HepG2 (cell line): Measurements from ENCODE around the gene HTRA2. TPM values are rescaled to one million over a fixed set of nuclear protein-coding genes. Genes with fewer than 3 reads are reported as not detected.

Source experiments
- EED ChIP-seq: sonication (generic); formaldehyde crosslinking; IDR thresholded peaks from 2 replicates; pipeline ENCODE4 v1.5.0; 2020; ENCODE audit warnings: mild to moderate bottlenecking, missing genetic modification reagents
- HMG20A ChIP-seq: IDR thresholded peaks from 2 replicates; pipeline ENCODE4 v1.6.1; 2016; ENCODE audit warnings: borderline replicate concordance
- KMT2A ChIP-seq: sonication (generic); formaldehyde crosslinking; IDR thresholded peaks from 2 replicates; pipeline ENCODE4 v1.4.0; 2020; ENCODE audit warnings: missing genetic modification reagents
- NFKB2 ChIP-seq: sonication (generic); formaldehyde crosslinking; IDR thresholded peaks from 2 replicates; pipeline ENCODE4 v1.4.0; 2020; ENCODE audit warnings: missing genetic modification reagents, borderline replicate concordance
- POLR2A ChIP-seq, 2 experiments: IDR thresholded peaks; 2 replicates each; pipeline ENCODE4 v1.6.1; 2011; ENCODE audit warnings: low read depth in 2 of 2, low read length in 2 of 2, mild to moderate bottlenecking in 1 of 2, moderate library complexity in 1 of 2; ENCODE audit not compliant: insufficient read depth in 1 of 2
- RBM22 ChIP-seq: fragments of 200-400 bp; formaldehyde crosslinking; optimal IDR thresholded peaks from 2 replicates; pipeline ENCODE3; 2017; ENCODE audit warnings: mild to moderate bottlenecking, low read length, moderate library complexity
- SNAPC2 ChIP-seq: sonication (generic); formaldehyde crosslinking; IDR thresholded peaks from 2 replicates; pipeline ENCODE4 v1.8.1; 2022; ENCODE audit warnings: mild to moderate bottlenecking, missing genetic modification reagents
- TBP ChIP-seq: sonication (generic); formaldehyde crosslinking; IDR thresholded peaks from 2 replicates; pipeline ENCODE4 v1.5.0; 2020; ENCODE audit warnings: missing genetic modification reagents
- XRCC5 ChIP-seq: fragments of 200-400 bp; formaldehyde crosslinking; optimal IDR thresholded peaks from 2 replicates; pipeline ENCODE3; 2017; ENCODE audit warnings: mild to moderate bottlenecking, low read length
- YEATS2 ChIP-seq: sonication (generic); formaldehyde crosslinking; IDR thresholded peaks from 2 replicates; pipeline ENCODE4 v1.4.0; 2020; ENCODE audit warnings: missing genetic modification reagents, borderline replicate concordance
- ZC3H13 ChIP-seq: sonication (generic); formaldehyde crosslinking; IDR thresholded peaks from 2 replicates; pipeline ENCODE4 v1.8.1; 2023; ENCODE audit warnings: mild to moderate bottlenecking, missing genetic modification reagents, moderate library complexity
- ZNF256 ChIP-seq: sonication (generic); formaldehyde crosslinking; conservative IDR thresholded peaks from 2 replicates; pipeline ENCODE4 v1.4.0; 2020; ENCODE audit warnings: missing genetic modification reagents
- ZNF264 ChIP-seq: sonication (generic); formaldehyde crosslinking; IDR thresholded peaks from 2 replicates; pipeline ENCODE4 v1.4.0; 2020; ENCODE audit warnings: missing genetic modification reagents
- ZNF563 ChIP-seq: sonication (generic); formaldehyde crosslinking; IDR thresholded peaks from 2 replicates; pipeline ENCODE4 v1.8.0; 2022; ENCODE audit warnings: mild to moderate bottlenecking, moderate library complexity, missing genetic modification reagents
- polyA plus RNA-seq, 8 experiments: library from polyadenylated mRNA; depleted of rRNA in 3 of 8; stranded (reverse) in 7 of 8; unstranded in 1 of 8; fragments of >200 nt; fragmentation: Illumina TruSeq in 4 of 8; extraction: Trizol in 4 of 8; gene quantifications; 2 replicates each; pipeline versions ENCODE4 v1.2.1 to v1.2.3, GENCODE V29; 2011 to 2016; ENCODE audit warnings: low read depth in 4 of 8, missing spikeins in 1 of 8, mixed read lengths in 1 of 8; ENCODE audit not compliant: insufficient read depth in 1 of 8
- total RNA-seq, 5 experiments: library from RNA; depleted of rRNA; stranded (reverse); fragments of >200 nt; fragmentation: Illumina TruSeq; extraction: Trizol; gene quantifications; 2 replicates each; pipeline ENCODE4 v1.2.3, GENCODE V29; 2016; ENCODE audit warnings: low read depth in 1 of 5
- TF ChIP-seq, protein P1 (sequence below): sonication (generic); formaldehyde crosslinking; IDR thresholded peaks from 2 replicates; pipeline ENCODE4 v1.5.0; 2020; ENCODE audit warnings: mild to moderate bottlenecking, missing genetic modification reagents, borderline replicate concordance
- TF ChIP-seq, protein P2 (sequence below): sonication (generic); formaldehyde crosslinking; IDR thresholded peaks from 2 replicates; pipeline ENCODE4 v1.4.0; 2020; ENCODE audit warnings: missing genetic modification reagents, borderline replicate concordance
- TF ChIP-seq, protein P3 (sequence below): sonication (generic); formaldehyde crosslinking; IDR thresholded peaks from 2 replicates; pipeline ENCODE4 v1.4.0; 2020; ENCODE audit warnings: mild to moderate bottlenecking, low read depth, missing genetic modification reagents
- TF ChIP-seq, protein P4 (sequence below): sonication (generic); formaldehyde crosslinking; IDR thresholded peaks from 2 replicates; pipeline ENCODE4 v1.8.0; 2022; ENCODE audit warnings: mild to moderate bottlenecking, missing genetic modification reagents
- TF ChIP-seq, protein P5 (sequence below): sonication (generic); formaldehyde crosslinking; IDR thresholded peaks from 2 replicates; pipeline ENCODE4 v1.4.0; 2020; ENCODE audit warnings: missing genetic modification reagents
- TF ChIP-seq, protein P6 (sequence below): sonication (generic); formaldehyde crosslinking; IDR thresholded peaks from 2 replicates; pipeline ENCODE4 v1.4.0; 2020; ENCODE audit warnings: mild to moderate bottlenecking, missing genetic modification reagents

Gene HTRA2
- total and polyA plus RNA-seq, 2 of the 13 experiments (the other 11 are each of a cell fraction or from before 2014, with no cell fraction given): 47.7 to 50.3 TPM

DNA sequence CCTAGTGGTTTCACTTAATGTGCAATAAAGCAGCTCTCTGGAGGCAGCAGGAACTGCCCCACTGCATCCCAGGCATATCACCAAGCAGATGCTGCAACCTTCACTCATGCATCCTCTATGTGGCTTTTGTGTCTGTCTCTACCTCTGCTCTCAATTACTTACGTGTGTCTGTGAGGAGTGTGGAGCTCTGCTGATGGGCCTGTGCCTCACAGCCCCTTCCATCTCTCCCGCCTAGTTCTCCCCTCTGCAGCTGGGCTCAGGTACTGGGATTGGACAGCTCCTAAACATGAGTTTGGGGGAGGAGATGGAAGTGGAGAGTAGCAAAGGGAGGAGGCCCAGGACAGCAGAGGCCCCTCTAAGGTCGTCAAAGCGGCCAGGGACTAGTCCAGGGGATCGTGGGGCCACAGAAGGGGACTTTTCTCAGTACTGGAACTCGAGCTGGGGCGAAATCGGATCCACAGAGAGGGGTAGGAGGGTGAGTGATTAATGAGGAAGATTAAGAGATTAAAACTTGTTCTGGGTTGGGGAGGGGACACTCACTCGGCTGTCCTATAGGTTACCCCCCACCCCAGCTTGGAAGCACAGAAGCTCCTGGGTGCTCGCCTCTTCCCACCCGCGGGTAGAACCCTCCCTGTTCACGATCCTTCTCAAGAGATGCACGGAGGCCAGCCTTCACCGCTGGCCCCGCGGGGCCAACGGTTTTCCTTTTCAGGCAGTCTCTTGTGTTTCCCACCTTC, 28.2 kb upstream of the HTRA2 start (continued):
- TF ChIP-seq, protein P1, sequence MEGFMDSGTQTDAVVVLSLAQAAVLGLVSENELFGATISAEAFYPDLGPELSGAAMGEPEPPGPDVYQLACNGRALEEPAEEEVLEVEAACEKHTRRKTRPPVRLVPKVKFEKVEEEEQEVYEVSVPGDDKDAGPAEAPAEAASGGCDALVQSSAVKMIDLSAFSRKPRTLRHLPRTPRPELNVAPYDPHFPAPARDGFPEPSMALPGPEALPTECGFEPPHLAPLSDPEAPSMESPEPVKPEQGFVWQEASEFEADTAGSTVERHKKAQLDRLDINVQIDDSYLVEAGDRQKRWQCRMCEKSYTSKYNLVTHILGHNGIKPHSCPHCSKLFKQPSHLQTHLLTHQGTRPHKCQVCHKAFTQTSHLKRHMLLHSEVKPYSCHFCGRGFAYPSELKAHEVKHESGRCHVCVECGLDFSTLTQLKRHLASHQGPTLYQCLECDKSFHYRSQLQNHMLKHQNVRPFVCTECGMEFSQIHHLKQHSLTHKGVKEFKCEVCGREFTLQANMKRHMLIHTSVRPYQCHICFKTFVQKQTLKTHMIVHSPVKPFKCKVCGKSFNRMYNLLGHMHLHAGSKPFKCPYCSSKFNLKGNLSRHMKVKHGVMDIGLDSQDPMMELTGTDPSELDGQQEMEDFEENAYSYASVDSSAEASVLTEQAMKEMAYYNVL (CRISPR knock-in tag): 0 out of 2 replicates have a peak, but pooled peaks have one; percentile 8
- TF ChIP-seq YEATS2 (CRISPR knock-in tag): no peak
- no peak for TF ChIP-seq ZNF563 (CRISPR knock-in tag)
- peak in 1 of 2 experiments; percentile 63; a peak in 2 of 4 replicates for TF ChIP-seq POLR2A (IDR thresholded peaks at IDR 0.05; ENCODE audit: insufficient read depth in 1 of 2, low read depth in 2 of 2, low read length in 2 of 2)
- TF ChIP-seq, protein P2, sequence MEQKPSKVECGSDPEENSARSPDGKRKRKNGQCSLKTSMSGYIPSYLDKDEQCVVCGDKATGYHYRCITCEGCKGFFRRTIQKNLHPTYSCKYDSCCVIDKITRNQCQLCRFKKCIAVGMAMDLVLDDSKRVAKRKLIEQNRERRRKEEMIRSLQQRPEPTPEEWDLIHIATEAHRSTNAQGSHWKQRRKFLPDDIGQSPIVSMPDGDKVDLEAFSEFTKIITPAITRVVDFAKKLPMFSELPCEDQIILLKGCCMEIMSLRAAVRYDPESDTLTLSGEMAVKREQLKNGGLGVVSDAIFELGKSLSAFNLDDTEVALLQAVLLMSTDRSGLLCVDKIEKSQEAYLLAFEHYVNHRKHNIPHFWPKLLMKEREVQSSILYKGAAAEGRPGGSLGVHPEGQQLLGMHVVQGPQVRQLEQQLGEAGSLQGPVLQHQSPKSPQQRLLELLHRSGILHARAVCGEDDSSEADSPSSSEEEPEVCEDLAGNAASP (CRISPR knock-in tag): peak; percentile 14; the same call in 1 of the 2 replicates
- TF ChIP-seq, protein P3, sequence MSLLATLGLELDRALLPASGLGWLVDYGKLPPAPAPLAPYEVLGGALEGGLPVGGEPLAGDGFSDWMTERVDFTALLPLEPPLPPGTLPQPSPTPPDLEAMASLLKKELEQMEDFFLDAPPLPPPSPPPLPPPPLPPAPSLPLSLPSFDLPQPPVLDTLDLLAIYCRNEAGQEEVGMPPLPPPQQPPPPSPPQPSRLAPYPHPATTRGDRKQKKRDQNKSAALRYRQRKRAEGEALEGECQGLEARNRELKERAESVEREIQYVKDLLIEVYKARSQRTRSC: 0 out of 2 replicates have a peak, but pooled peaks have one; percentile 13
- peak; percentile 31 for TF ChIP-seq XRCC5
- TF ChIP-seq HMG20A: no peak
- 0 out of 2 replicates have a peak, but pooled peaks have one; percentile 27 for TF ChIP-seq SNAPC2
- TF ChIP-seq KMT2A (CRISPR knock-in tag): 0 out of 2 replicates have a peak, but pooled peaks have one; percentile 37
- TF ChIP-seq, protein P4, sequence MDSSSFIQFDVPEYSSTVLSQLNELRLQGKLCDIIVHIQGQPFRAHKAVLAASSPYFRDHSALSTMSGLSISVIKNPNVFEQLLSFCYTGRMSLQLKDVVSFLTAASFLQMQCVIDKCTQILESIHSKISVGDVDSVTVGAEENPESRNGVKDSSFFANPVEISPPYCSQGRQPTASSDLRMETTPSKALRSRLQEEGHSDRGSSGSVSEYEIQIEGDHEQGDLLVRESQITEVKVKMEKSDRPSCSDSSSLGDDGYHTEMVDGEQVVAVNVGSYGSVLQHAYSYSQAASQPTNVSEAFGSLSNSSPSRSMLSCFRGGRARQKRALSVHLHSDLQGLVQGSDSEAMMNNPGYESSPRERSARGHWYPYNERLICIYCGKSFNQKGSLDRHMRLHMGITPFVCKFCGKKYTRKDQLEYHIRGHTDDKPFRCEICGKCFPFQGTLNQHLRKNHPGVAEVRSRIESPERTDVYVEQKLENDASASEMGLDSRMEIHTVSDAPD (CRISPR knock-in tag): 0 out of 2 replicates have a peak, but pooled peaks have one; percentile 6
- peak; percentile 37; the same call in 1 of the 2 replicates for TF ChIP-seq NFKB2 (CRISPR knock-in tag)
- TF ChIP-seq EED (CRISPR knock-in tag): no peak
- no peak for TF ChIP-seq ZNF264 (CRISPR knock-in tag)
- TF ChIP-seq, protein P5, sequence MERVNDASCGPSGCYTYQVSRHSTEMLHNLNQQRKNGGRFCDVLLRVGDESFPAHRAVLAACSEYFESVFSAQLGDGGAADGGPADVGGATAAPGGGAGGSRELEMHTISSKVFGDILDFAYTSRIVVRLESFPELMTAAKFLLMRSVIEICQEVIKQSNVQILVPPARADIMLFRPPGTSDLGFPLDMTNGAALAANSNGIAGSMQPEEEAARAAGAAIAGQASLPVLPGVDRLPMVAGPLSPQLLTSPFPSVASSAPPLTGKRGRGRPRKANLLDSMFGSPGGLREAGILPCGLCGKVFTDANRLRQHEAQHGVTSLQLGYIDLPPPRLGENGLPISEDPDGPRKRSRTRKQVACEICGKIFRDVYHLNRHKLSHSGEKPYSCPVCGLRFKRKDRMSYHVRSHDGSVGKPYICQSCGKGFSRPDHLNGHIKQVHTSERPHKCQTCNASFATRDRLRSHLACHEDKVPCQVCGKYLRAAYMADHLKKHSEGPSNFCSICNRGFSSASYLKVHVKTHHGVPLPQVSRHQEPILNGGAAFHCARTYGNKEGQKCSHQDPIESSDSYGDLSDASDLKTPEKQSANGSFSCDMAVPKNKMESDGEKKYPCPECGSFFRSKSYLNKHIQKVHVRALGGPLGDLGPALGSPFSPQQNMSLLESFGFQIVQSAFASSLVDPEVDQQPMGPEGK: peak; percentile 6; the same call in 1 of the 2 replicates
- TF ChIP-seq ZNF256 (CRISPR knock-in tag): no peak
- TF ChIP-seq, protein P6, sequence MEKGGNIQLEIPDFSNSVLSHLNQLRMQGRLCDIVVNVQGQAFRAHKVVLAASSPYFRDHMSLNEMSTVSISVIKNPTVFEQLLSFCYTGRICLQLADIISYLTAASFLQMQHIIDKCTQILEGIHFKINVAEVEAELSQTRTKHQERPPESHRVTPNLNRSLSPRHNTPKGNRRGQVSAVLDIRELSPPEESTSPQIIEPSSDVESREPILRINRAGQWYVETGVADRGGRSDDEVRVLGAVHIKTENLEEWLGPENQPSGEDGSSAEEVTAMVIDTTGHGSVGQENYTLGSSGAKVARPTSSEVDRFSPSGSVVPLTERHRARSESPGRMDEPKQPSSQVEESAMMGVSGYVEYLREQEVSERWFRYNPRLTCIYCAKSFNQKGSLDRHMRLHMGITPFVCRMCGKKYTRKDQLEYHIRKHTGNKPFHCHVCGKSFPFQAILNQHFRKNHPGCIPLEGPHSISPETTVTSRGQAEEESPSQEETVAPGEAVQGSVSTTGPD (CRISPR knock-in tag): no peak
- peak; percentile 70; the same call in 1 of the 2 replicates for TF ChIP-seq ZC3H13
- no peak for TF ChIP-seq TBP (CRISPR knock-in tag)
- peak; percentile 70 for TF ChIP-seq RBM22
